B cell (primary cell): Measurements from ENCODE around the gene PUM2.

Source experiments
- EZH2 ChIP-seq: IDR thresholded peaks from 2 replicates; pipeline ENCODE4 v1.6.1; 2012; ENCODE audit warnings: borderline replicate concordance, low read depth, mild to moderate bottlenecking, moderate library complexity, low read length; ENCODE audit not compliant: insufficient read depth, poor library complexity, severe bottlenecking
- TF ChIP-seq, protein P1 (sequence below): fragments of 200-600 bp; IDR thresholded peaks from one replicate; pipeline ENCODE4 v1.8.0; 2022; ENCODE audit warnings: antibody characterized with exemption, mild to moderate bottlenecking

DNA sequence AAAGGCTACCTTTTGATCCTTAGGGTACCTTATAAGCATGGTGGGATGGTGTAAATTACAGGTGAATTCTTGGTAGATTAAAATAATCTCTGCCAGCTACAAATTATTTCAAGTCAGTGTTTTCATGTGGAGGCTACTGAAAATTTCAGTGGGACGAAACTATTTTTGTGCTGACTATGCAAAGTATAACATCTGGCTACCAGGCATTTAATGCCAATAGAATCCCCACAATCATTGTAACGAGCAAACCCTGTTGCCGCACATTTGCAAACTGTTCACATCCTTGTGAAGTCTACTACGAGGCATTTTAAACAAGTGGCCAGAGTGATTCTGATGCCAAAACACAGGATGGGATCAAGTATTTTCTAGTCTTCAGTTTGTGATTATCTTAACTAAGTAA lies 77.6 kb downstream of the PUM2 start:
- TF ChIP-seq EZH2 = no peak
- TF ChIP-seq, protein P1, sequence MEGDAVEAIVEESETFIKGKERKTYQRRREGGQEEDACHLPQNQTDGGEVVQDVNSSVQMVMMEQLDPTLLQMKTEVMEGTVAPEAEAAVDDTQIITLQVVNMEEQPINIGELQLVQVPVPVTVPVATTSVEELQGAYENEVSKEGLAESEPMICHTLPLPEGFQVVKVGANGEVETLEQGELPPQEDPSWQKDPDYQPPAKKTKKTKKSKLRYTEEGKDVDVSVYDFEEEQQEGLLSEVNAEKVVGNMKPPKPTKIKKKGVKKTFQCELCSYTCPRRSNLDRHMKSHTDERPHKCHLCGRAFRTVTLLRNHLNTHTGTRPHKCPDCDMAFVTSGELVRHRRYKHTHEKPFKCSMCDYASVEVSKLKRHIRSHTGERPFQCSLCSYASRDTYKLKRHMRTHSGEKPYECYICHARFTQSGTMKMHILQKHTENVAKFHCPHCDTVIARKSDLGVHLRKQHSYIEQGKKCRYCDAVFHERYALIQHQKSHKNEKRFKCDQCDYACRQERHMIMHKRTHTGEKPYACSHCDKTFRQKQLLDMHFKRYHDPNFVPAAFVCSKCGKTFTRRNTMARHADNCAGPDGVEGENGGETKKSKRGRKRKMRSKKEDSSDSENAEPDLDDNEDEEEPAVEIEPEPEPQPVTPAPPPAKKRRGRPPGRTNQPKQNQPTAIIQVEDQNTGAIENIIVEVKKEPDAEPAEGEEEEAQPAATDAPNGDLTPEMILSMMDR = no peak
